PC-3 (cell line): Measurements from ENCODE around the gene CRYBG2.

Experiments
- EZH2 ChIP-seq: fragments of 300-600 bp; sonication (generic); IDR thresholded peaks from one replicate; pipeline ENCODE4 v1.6.1; 2017; ENCODE audit warnings: antibody characterized with exemption, mild to moderate bottlenecking, low read length; ENCODE audit not compliant: unreplicated experiment
- EZH2phosphoT487 ChIP-seq: fragments of 300-600 bp; sonication (generic); IDR thresholded peaks from 2 replicates; pipeline ENCODE4 v1.6.1; 2018; ENCODE audit warnings: mild to moderate bottlenecking, antibody characterized with exemption, low read length, borderline replicate concordance
- TF ChIP-seq, protein P1 (sequence below): fragments of 300-600 bp; sonication (generic); conservative IDR thresholded peaks from 2 replicates; pipeline ENCODE4 v1.5.1; 2017; ENCODE audit warnings: antibody characterized with exemption, low read depth, mild to moderate bottlenecking, low read length

DNA sequence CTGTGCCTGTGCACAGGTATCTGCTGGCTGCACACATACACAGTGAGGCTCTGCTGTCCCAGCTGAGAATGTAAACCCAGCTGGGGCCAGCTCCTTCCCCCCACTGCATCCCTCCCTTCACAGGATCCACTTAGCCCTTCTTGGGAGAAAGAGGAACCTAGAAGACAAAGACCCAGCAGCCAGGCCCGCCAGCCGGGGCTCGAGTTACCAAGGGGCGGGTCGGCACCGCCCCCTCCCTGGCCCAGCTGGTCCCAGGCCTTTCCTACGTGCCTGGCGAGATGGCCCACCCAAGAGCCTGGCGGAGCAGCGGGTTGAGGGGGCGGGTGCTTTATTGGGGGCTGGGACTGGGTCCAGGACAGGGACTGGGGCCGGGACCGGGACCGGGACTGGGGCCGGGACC, 72.0 kb downstream of the CRYBG2 start:
- TF ChIP-seq, protein P1, sequence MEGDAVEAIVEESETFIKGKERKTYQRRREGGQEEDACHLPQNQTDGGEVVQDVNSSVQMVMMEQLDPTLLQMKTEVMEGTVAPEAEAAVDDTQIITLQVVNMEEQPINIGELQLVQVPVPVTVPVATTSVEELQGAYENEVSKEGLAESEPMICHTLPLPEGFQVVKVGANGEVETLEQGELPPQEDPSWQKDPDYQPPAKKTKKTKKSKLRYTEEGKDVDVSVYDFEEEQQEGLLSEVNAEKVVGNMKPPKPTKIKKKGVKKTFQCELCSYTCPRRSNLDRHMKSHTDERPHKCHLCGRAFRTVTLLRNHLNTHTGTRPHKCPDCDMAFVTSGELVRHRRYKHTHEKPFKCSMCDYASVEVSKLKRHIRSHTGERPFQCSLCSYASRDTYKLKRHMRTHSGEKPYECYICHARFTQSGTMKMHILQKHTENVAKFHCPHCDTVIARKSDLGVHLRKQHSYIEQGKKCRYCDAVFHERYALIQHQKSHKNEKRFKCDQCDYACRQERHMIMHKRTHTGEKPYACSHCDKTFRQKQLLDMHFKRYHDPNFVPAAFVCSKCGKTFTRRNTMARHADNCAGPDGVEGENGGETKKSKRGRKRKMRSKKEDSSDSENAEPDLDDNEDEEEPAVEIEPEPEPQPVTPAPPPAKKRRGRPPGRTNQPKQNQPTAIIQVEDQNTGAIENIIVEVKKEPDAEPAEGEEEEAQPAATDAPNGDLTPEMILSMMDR, result no peak
- TF ChIP-seq EZH2phosphoT487 (no peak), EZH2 (no peak)
